HEK293 (cell line): ENCODE data around the gene SERINC2.

Experiments used
- CTCF ChIA-PET: fragments of 350-600 bp; formaldehyde crosslinking; extraction: SDS; loops from one replicate; lab custom pipeline; 2021; ENCODE audit warnings: antibody characterized with exemption; lab: Yijun Ruan, JAX
- POLR2A ChIA-PET: fragments of 300-600 bp; formaldehyde crosslinking; extraction: SDS; loops from one replicate; lab custom pipeline; 2020; ENCODE audit warnings: antibody characterized with exemption, inconsistent platforms; lab: Yijun Ruan, JAX
- H3K27ac ChIP-seq: fragments of 200-500 bp; sonication (Bioruptor generic); 2 replicates; pipeline ENCODE4 v1.5.1; 2014; ENCODE audit warnings: low read depth, low read length, control low read depth, inconsistent platforms; ENCODE audit errors: extremely low read depth
- H3K36me3 ChIP-seq, 2 experiments: fragments of 200-500 bp in 1 of 2; sonication (Bioruptor generic) in 1 of 2; 1 replicate in 1 of 2; 2 replicates in 1 of 2; pipeline ENCODE4 v1.5.1; 2014 to 2017; ENCODE audit warnings: inconsistent platforms in 2 of 2, low read length in 2 of 2; ENCODE audit not compliant: control insufficient read depth in 2 of 2, insufficient read depth in 1 of 2
- H3K4me1 ChIP-seq: fragments of 200-500 bp; sonication (Bioruptor generic); 2 replicates; pipeline ENCODE4 v1.5.1; 2014; ENCODE audit warnings: mild to moderate bottlenecking, low read length, inconsistent platforms; ENCODE audit not compliant: control insufficient read depth, insufficient read depth
- H3K4me3 ChIP-seq: 2 replicates; pipeline ENCODE4 v1.5.1; 2011; ENCODE audit warnings: low read depth, mild to moderate bottlenecking, control low read depth, low read length, moderate library complexity
- H3K9me3 ChIP-seq: fragments of 200-500 bp; sonication (Bioruptor generic); 2 replicates; pipeline ENCODE4 v1.5.1; 2014; ENCODE audit warnings: low read depth, low read length, inconsistent platforms; ENCODE audit not compliant: control insufficient read depth, insufficient read depth
- BCL11A ChIP-seq: fragments of 450-650 bp; formaldehyde crosslinking; IDR thresholded peaks from 2 replicates; pipeline ENCODE4 v1.5.1; 2016; ENCODE audit warnings: low read depth, missing biosample characterization, missing genetic modification characterization
- EGR2 ChIP-seq: fragments of 450-650 bp; formaldehyde crosslinking; IDR thresholded peaks from 2 replicates; pipeline ENCODE4 v1.5.1; 2016; ENCODE audit warnings: low read depth, missing biosample characterization, missing genetic modification characterization
- HOXA7 ChIP-seq: sonication (generic); formaldehyde crosslinking; IDR thresholded peaks from 2 replicates; pipeline ENCODE4 v1.8.1; 2022; ENCODE audit warnings: missing genetic modification reagents, borderline replicate concordance
- HOXC10 ChIP-seq: sonication (generic); formaldehyde crosslinking; IDR thresholded peaks from 2 replicates; pipeline ENCODE4 v1.8.1; 2023; ENCODE audit warnings: mild to moderate bottlenecking, missing genetic modification reagents
- OSR2 ChIP-seq: fragments of 450-650 bp; formaldehyde crosslinking; IDR thresholded peaks from 2 replicates; pipeline ENCODE4 v1.5.1; 2016; ENCODE audit warnings: missing biosample characterization, missing genetic modification characterization
- SETDB1 ChIP-seq: IDR thresholded peaks from one replicate; pipeline ENCODE4 v1.6.1; 2017; ENCODE audit warnings: mild to moderate bottlenecking, low read length, moderate library complexity, mixed read lengths; ENCODE audit not compliant: insufficient read length
- WT1 ChIP-seq: fragments of 450-650 bp; formaldehyde crosslinking; IDR thresholded peaks from 2 replicates; pipeline ENCODE4 v1.5.1; 2016; ENCODE audit warnings: missing biosample characterization, missing genetic modification characterization
- YY2 ChIP-seq: fragments of 450-650 bp; formaldehyde crosslinking; IDR thresholded peaks from 2 replicates; pipeline ENCODE4 v1.5.1; 2016; ENCODE audit warnings: missing biosample characterization, missing genetic modification characterization
- ZBTB20 ChIP-seq: fragments of 450-650 bp; formaldehyde crosslinking; IDR thresholded peaks from 2 replicates; pipeline ENCODE4 v1.5.1; 2016; ENCODE audit warnings: missing biosample characterization, missing genetic modification characterization
- ZBTB8A ChIP-seq: fragments of 450-650 bp; formaldehyde crosslinking; IDR thresholded peaks from 2 replicates; pipeline ENCODE4 v1.5.1; 2016; ENCODE audit warnings: missing biosample characterization, missing genetic modification characterization
- ZEB2 ChIP-seq: fragments of 450-650 bp; formaldehyde crosslinking; IDR thresholded peaks from 2 replicates; pipeline ENCODE4 v1.5.1; 2016; ENCODE audit warnings: missing biosample characterization, missing genetic modification characterization
- ZFHX2 ChIP-seq: fragments of 450-650 bp; formaldehyde crosslinking; conservative IDR thresholded peaks from 2 replicates; pipeline ENCODE4 v1.5.1; 2016; ENCODE audit warnings: missing biosample characterization, missing genetic modification characterization
- ZFP41 ChIP-seq: fragments of 450-650 bp; formaldehyde crosslinking; IDR thresholded peaks from 2 replicates; pipeline ENCODE4 v1.5.1; 2016; ENCODE audit warnings: missing biosample characterization, missing genetic modification characterization, borderline replicate concordance
- ZNF169 ChIP-seq: fragments of 450-650 bp; formaldehyde crosslinking; IDR thresholded peaks from 2 replicates; pipeline ENCODE4 v1.5.1; 2016; ENCODE audit warnings: missing biosample characterization, missing genetic modification characterization
- ZNF19 ChIP-seq: fragments of 450-650 bp; formaldehyde crosslinking; IDR thresholded peaks from 2 replicates; pipeline ENCODE4; 2016; ENCODE audit warnings: missing biosample characterization, missing genetic modification characterization, low read depth
- ZNF2 ChIP-seq: fragments of 450-650 bp; formaldehyde crosslinking; IDR thresholded peaks from 2 replicates; pipeline ENCODE4 v1.5.1; 2016; ENCODE audit warnings: missing biosample characterization, missing genetic modification characterization
- ZNF23 ChIP-seq: fragments of 450-650 bp; formaldehyde crosslinking; IDR thresholded peaks from 2 replicates; pipeline ENCODE4 v1.5.1; 2016; ENCODE audit warnings: missing biosample characterization, missing genetic modification characterization, borderline replicate concordance
- ZNF302 ChIP-seq: fragments of 450-650 bp; formaldehyde crosslinking; IDR thresholded peaks from 2 replicates; pipeline ENCODE4 v1.5.1; 2016; ENCODE audit warnings: missing biosample characterization, missing genetic modification characterization, low read depth
- ZNF324 ChIP-seq: fragments of 450-650 bp; formaldehyde crosslinking; IDR thresholded peaks from 2 replicates; pipeline ENCODE4 v1.5.1; 2016; ENCODE audit warnings: missing biosample characterization, missing genetic modification characterization
- ZNF426 ChIP-seq: fragments of 450-650 bp; formaldehyde crosslinking; IDR thresholded peaks from 2 replicates; pipeline ENCODE4 v1.5.1; 2017; ENCODE audit warnings: missing biosample characterization, missing genetic modification characterization, mild to moderate bottlenecking, inconsistent platforms, moderate library complexity
- ZNF473 ChIP-seq: fragments of 450-650 bp; formaldehyde crosslinking; IDR thresholded peaks from 2 replicates; pipeline ENCODE4 v1.5.1; 2017; ENCODE audit warnings: missing biosample characterization, missing genetic modification characterization
- ZNF529 ChIP-seq: fragments of 450-650 bp; formaldehyde crosslinking; IDR thresholded peaks from 2 replicates; pipeline ENCODE4 v1.5.1; 2017; ENCODE audit warnings: missing genetic modification characterization, missing biosample characterization; ENCODE audit not compliant: insufficient replicate concordance
- ZNF544 ChIP-seq: fragments of 450-650 bp; formaldehyde crosslinking; IDR thresholded peaks from 2 replicates; pipeline ENCODE4 v1.5.0; 2017; ENCODE audit warnings: missing biosample characterization, missing genetic modification characterization
- ZNF558 ChIP-seq: fragments of 450-650 bp; formaldehyde crosslinking; IDR thresholded peaks from 2 replicates; pipeline ENCODE4 v1.5.1; 2016; ENCODE audit warnings: missing biosample characterization, missing genetic modification characterization
- ZNF785 ChIP-seq: fragments of 450-650 bp; formaldehyde crosslinking; IDR thresholded peaks from 2 replicates; pipeline ENCODE4 v1.5.1; 2016; ENCODE audit warnings: missing biosample characterization, missing genetic modification characterization
- ZNF837 ChIP-seq: fragments of 450-650 bp; formaldehyde crosslinking; IDR thresholded peaks from 2 replicates; pipeline ENCODE4 v1.5.1; 2016; ENCODE audit warnings: missing biosample characterization, missing genetic modification characterization
- TF ChIP-seq, protein P1 (sequence below): fragments of 450-650 bp; formaldehyde crosslinking; IDR thresholded peaks from 2 replicates; pipeline ENCODE4 v1.5.1; 2016; ENCODE audit warnings: missing biosample characterization, missing genetic modification characterization
- TF ChIP-seq, protein P2 (sequence below): fragments of 450-650 bp; formaldehyde crosslinking; IDR thresholded peaks from 2 replicates; pipeline ENCODE4 v1.5.1; 2016; ENCODE audit warnings: missing biosample characterization, missing genetic modification characterization
- TF ChIP-seq, protein P3 (sequence below): fragments of 450-650 bp; formaldehyde crosslinking; IDR thresholded peaks from 2 replicates; pipeline ENCODE4 v1.5.1; 2016; ENCODE audit warnings: missing biosample characterization, missing genetic modification characterization, low read depth
- TF ChIP-seq, protein P4 (sequence below): fragments of 450-650 bp; formaldehyde crosslinking; IDR thresholded peaks from 2 replicates; pipeline ENCODE4 v1.5.1; 2017; ENCODE audit warnings: missing biosample characterization, missing genetic modification characterization
- TF ChIP-seq, protein P5 (sequence below): fragments of 450-650 bp; formaldehyde crosslinking; IDR thresholded peaks from 2 replicates; pipeline ENCODE4 v1.5.1; 2016; ENCODE audit warnings: missing biosample characterization, missing genetic modification characterization

Gene SERINC2

DNA sequence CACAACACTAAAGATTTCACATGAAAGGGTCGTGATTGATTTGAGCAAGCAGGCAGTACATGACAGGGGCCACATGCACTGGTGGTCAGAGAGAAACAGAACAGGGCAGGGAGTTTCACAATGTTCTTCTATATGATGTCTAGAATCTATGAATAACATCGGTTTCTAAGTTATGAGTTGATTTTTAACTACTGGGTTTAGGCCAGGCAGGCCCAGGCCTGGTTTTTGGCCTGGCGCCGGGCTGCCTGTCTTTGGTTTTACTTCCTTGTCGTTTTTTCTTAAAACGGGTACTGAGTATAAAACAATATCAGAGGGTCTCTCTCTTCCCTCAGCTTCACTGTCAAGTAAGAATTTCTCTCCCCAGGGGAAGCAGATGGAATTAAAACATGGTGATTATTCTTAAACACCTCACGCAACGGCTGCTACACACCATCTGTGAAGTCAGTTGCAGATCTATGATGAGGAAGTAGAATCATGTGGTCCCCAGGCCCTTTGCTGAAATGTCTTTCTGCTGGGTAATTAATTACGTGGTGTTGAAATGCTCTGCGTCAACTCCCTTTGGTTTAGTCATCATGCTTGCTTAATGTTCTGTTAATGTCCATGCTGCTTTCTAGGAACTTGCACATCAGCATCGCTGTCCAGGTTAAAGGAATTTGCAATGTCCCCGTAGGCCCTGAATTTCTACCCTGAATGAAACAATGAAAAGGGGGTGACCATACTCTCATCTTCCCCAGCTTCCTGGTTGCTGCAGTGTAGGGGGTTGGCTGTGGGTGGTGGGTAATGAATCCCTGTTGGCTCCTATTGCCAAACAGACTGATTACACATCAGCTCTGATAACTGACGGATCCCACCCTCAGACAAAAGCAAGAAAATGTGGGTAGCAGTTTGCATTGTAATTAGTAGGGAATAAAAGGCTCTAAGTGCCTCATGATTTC is 70.3 kb downstream of the SERINC2 start:
- POLR2A ChIA-PET, result no interaction called here
- no peak overlapping the region for H3K4me3 ChIP-seq
- H3K9me3 ChIP-seq, result no peaks in the 10 kb centered on the region
- no peaks in the 10 kb centered on the region for H3K4me1 ChIP-seq
- H3K27ac ChIP-seq, result no peak overlapping the region
- no peaks in the 10 kb centered on the region for H3K36me3 ChIP-seq
- CTCF ChIA-PET, result interaction anchor here (1.1 to 1.5 kb wide), 2 partner anchors 89 to 135 kb away, joined by 3 read pairs; no protein-coding TSS in a partner anchor
- TF ChIP-seq BCL11A (tag by site-specific recombination) (no peak), ZNF302 (tag by site-specific recombination) (no peak), ZNF426 (tag by site-specific recombination) (no peak), HOXC10 (no peak), ZNF19 (no peak), ZNF2 (no peak), ZFHX2 (peak; percentile 80), ZBTB8A (tag by site-specific recombination) (no peak), ZFP41 (tag by site-specific recombination) (no peak), ZBTB20 (tag by site-specific recombination) (no peak), ZNF473 (tag by site-specific recombination) (no peak), ZNF324 (tag by site-specific recombination) (no peak), ZEB2 (tag by site-specific recombination) (peak; percentile 45; the same call in 1 of the 2 replicates), ZNF558 (no peak), SETDB1 (peak; percentile 45), ZNF785 (no peak), ZNF169 (tag by site-specific recombination) (no peak), WT1 (tag by site-specific recombination) (peak; percentile 90), ZNF837 (tag by site-specific recombination) (no peak), HOXA7 (no peak), ZNF23 (tag by site-specific recombination) (no peak), ZNF544 (tag by site-specific recombination) (no peak), ZNF529 (tag by site-specific recombination) (no peak), EGR2 (tag by site-specific recombination) (peak; percentile 50; the same call in 1 of the 2 replicates), OSR2 (tag by site-specific recombination) (no peak), YY2 (tag by site-specific recombination) (no peak)
- TF ChIP-seq, protein P1, sequence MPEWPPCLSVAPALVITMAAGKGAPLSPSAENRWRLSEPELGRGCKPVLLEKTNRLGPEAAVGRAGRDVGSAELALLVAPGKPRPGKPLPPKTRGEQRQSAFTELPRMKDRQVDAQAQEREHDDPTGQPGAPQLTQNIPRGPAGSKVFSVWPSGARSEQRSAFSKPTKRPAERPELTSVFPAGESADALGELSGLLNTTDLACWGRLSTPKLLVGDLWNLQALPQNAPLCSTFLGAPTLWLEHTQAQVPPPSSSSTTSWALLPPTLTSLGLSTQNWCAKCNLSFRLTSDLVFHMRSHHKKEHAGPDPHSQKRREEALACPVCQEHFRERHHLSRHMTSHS (tag by site-specific recombination), result no peak
- TF ChIP-seq, protein P2, sequence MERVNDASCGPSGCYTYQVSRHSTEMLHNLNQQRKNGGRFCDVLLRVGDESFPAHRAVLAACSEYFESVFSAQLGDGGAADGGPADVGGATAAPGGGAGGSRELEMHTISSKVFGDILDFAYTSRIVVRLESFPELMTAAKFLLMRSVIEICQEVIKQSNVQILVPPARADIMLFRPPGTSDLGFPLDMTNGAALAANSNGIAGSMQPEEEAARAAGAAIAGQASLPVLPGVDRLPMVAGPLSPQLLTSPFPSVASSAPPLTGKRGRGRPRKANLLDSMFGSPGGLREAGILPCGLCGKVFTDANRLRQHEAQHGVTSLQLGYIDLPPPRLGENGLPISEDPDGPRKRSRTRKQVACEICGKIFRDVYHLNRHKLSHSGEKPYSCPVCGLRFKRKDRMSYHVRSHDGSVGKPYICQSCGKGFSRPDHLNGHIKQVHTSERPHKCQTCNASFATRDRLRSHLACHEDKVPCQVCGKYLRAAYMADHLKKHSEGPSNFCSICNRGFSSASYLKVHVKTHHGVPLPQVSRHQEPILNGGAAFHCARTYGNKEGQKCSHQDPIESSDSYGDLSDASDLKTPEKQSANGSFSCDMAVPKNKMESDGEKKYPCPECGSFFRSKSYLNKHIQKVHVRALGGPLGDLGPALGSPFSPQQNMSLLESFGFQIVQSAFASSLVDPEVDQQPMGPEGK (tag by site-specific recombination), result no peak
- TF ChIP-seq, protein P3, sequence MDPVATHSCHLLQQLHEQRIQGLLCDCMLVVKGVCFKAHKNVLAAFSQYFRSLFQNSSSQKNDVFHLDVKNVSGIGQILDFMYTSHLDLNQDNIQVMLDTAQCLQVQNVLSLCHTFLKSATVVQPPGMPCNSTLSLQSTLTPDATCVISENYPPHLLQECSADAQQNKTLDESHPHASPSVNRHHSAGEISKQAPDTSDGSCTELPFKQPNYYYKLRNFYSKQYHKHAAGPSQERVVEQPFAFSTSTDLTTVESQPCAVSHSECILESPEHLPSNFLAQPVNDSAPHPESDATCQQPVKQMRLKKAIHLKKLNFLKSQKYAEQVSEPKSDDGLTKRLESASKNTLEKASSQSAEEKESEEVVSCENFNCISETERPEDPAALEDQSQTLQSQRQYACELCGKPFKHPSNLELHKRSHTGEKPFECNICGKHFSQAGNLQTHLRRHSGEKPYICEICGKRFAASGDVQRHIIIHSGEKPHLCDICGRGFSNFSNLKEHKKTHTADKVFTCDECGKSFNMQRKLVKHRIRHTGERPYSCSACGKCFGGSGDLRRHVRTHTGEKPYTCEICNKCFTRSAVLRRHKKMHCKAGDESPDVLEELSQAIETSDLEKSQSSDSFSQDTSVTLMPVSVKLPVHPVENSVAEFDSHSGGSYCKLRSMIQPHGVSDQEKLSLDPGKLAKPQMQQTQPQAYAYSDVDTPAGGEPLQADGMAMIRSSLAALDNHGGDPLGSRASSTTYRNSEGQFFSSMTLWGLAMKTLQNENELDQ (tag by site-specific recombination), result no peak
- TF ChIP-seq, protein P4, sequence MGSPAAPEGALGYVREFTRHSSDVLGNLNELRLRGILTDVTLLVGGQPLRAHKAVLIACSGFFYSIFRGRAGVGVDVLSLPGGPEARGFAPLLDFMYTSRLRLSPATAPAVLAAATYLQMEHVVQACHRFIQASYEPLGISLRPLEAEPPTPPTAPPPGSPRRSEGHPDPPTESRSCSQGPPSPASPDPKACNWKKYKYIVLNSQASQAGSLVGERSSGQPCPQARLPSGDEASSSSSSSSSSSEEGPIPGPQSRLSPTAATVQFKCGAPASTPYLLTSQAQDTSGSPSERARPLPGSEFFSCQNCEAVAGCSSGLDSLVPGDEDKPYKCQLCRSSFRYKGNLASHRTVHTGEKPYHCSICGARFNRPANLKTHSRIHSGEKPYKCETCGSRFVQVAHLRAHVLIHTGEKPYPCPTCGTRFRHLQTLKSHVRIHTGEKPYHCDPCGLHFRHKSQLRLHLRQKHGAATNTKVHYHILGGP (tag by site-specific recombination), result peak; percentile 97
- TF ChIP-seq, protein P5, sequence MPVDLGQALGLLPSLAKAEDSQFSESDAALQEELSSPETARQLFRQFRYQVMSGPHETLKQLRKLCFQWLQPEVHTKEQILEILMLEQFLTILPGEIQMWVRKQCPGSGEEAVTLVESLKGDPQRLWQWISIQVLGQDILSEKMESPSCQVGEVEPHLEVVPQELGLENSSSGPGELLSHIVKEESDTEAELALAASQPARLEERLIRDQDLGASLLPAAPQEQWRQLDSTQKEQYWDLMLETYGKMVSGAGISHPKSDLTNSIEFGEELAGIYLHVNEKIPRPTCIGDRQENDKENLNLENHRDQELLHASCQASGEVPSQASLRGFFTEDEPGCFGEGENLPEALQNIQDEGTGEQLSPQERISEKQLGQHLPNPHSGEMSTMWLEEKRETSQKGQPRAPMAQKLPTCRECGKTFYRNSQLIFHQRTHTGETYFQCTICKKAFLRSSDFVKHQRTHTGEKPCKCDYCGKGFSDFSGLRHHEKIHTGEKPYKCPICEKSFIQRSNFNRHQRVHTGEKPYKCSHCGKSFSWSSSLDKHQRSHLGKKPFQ, result no peak
